Activated naive CD8-positive, alpha-beta T cell treated with anti-CD3 and anti-CD28 coated beads, Interleukin-2, amount 10 ng/mL, durations not matched to agents 7 days and 5 days (primary cell): ENCODE measurements around the gene PGAP6. TPM values are rescaled to one million over a fixed set of nuclear protein-coding genes. Genes with fewer than 3 reads are reported as not detected.
"Not testable (repeated sequence)": the region's sequence is repeated elsewhere in the genome, so short reads cannot be mapped to it uniquely, and the experiment has no call there.

ENCODE experiments used
- ATAC-seq: fragments of 150-1000 bp; cut with Tn5 transposase; one replicate; pipeline ENCODE4 v1.10.0; 2021; ENCODE audit warnings: low read depth, moderate library complexity
- POLR2A ChIA-PET: fragments of 350-600 bp; sonication (Branson Sonifier 250); formaldehyde crosslinking; loops from one replicate; lab custom pipeline; 2021; ENCODE audit warnings: antibody characterized with exemption; lab: Charles Lee
- DNase-seq: peaks from one replicate; pipeline ENCODE4 v3.0.0; 2021
- H3K27ac Mint-ChIP-seq: one replicate; pipeline ENCODE4 v1.8.0; 2022; ENCODE audit warnings: mild to moderate bottlenecking, mixed read lengths
- H3K27me3 Mint-ChIP-seq: one replicate; pipeline ENCODE4 v1.8.0; 2022; ENCODE audit warnings: mild to moderate bottlenecking, moderate library complexity, mixed read lengths
- H3K36me3 Mint-ChIP-seq: one replicate; pipeline ENCODE4 v1.8.0; 2021; ENCODE audit warnings: mild to moderate bottlenecking, mixed read lengths
- H3K4me1 Mint-ChIP-seq: one replicate; pipeline ENCODE4 v1.8.0; 2021; ENCODE audit warnings: mixed read lengths
- H3K4me3 Mint-ChIP-seq: one replicate; pipeline ENCODE4 v1.8.0; 2022; ENCODE audit warnings: mild to moderate bottlenecking, moderate library complexity, mixed read lengths
- H3K9me3 Mint-ChIP-seq: one replicate; pipeline ENCODE4 v1.8.0; 2021; ENCODE audit warnings: mixed read lengths
- total RNA-seq, 2 experiments: library from RNA; stranded (reverse); gene quantifications; one replicate each; pipeline ENCODE4 v1.2.3, GENCODE V29; 2021

Gene PGAP6
- total RNA-seq, 2 experiments from 2014 or later, result 58.9 to 59.0 TPM

GRCh38 chr16:379961-380761 lies 1.6 kb downstream of the PGAP6 start:
- ATAC-seq (no peak), DNase-seq (peak; percentile 37)
- Mint-ChIP-seq H3K36me3 (no peaks in the 10 kb centered on the region), H3K4me1 (peaks cover 9% of the 10 kb centered on the region), H3K27ac (peak overlapping the region; percentile 84), H3K9me3 (no peaks in the 10 kb centered on the region), H3K4me3 (peak overlapping the region; percentile 80), H3K27me3 (peaks cover 5% of the 10 kb centered on the region)
- POLR2A ChIA-PET, result interaction anchor here (0.6 to 4.6 kb wide), 3 partner anchors 9 to 146 kb away, joined by 3 to 27 read pairs (median 3); partner anchors contain the start of gene MRPL28

GRCh38 chr16:379183-379960 lies 2.4 kb downstream of the PGAP6 start:
- H3K36me3 Mint-ChIP-seq, result no peaks in the 10 kb centered on the region
- H3K27me3 Mint-ChIP-seq, result peaks cover 5% of the 10 kb centered on the region
- H3K27ac Mint-ChIP-seq, result peak overlapping the region; percentile 84
- H3K4me3 Mint-ChIP-seq, result peak overlapping the region; percentile 80
- H3K4me1 Mint-ChIP-seq, result peaks cover 9% of the 10 kb centered on the region
- POLR2A ChIA-PET, result interaction anchor here (0.6 to 4.6 kb wide), 3 partner anchors 8 to 147 kb away, joined by 3 to 27 read pairs (median 3); partner anchors contain the start of gene MRPL28
- ATAC-seq (no peak), DNase-seq (peak; percentile 36)
- no peaks in the 10 kb centered on the region for H3K9me3 Mint-ChIP-seq

GRCh38 chr16:378821-379182 lies 3.0 kb downstream of the PGAP6 start:
- peaks cover 5% of the 10 kb centered on the region for H3K27me3 Mint-ChIP-seq
- no peaks in the 10 kb centered on the region for H3K36me3 Mint-ChIP-seq
- no peak overlapping the region for H3K27ac Mint-ChIP-seq
- no peaks in the 10 kb centered on the region for H3K9me3 Mint-ChIP-seq
- no peak overlapping the region for H3K4me3 Mint-ChIP-seq
- DNase-seq, result no peak
- ATAC-seq, result no peak
- peaks cover 9% of the 10 kb centered on the region for H3K4me1 Mint-ChIP-seq
- POLR2A ChIA-PET, result interaction anchor here (4.6 kb wide), 1 partner anchor 8 kb away, joined by 27 read pairs; the partner anchor contains the start of gene MRPL28

GRCh38 chr16:378113-378820 lies 3.5 kb downstream of the PGAP6 start:
- H3K27ac Mint-ChIP-seq, DNase-seq, H3K27me3 Mint-ChIP-seq, H3K4me1 Mint-ChIP-seq, ATAC-seq, H3K4me3 Mint-ChIP-seq, H3K36me3 Mint-ChIP-seq, H3K9me3 Mint-ChIP-seq: not testable (repeated sequence)
- POLR2A ChIA-PET, result interaction anchor here (4.6 kb wide), 1 partner anchor 7 kb away, joined by 27 read pairs; the partner anchor contains the start of gene MRPL28

GRCh38 chr16:377419-377951 lies 4.3 kb downstream of the PGAP6 start:
- no peaks in the 10 kb centered on the region for H3K36me3 Mint-ChIP-seq
- no peak for DNase-seq
- H3K27ac Mint-ChIP-seq, result no peak overlapping the region
- H3K27me3 Mint-ChIP-seq, result no peaks in the 10 kb centered on the region
- no peaks in the 10 kb centered on the region for H3K9me3 Mint-ChIP-seq
- POLR2A ChIA-PET, result no interaction called here
- no peak overlapping the region for H3K4me3 Mint-ChIP-seq
- ATAC-seq, result no peak
- no peaks in the 10 kb centered on the region for H3K4me1 Mint-ChIP-seq

GRCh38 chr16:376817-377418 lies 4.9 kb downstream of the PGAP6 start:
- POLR2A ChIA-PET, result interaction anchor here (0.5 kb wide), 1 partner anchor 120 kb away, joined by 3 read pairs; no protein-coding TSS in a partner anchor
- H3K27me3 Mint-ChIP-seq, result no peaks in the 10 kb centered on the region
- no peak overlapping the region for H3K27ac Mint-ChIP-seq
- peaks cover under 1% of the 10 kb centered on the region for H3K36me3 Mint-ChIP-seq
- H3K9me3 Mint-ChIP-seq, result no peaks in the 10 kb centered on the region
- ATAC-seq, result no peak
- DNase-seq, result no peak
- no peaks in the 10 kb centered on the region for H3K4me1 Mint-ChIP-seq
- H3K4me3 Mint-ChIP-seq, result no peak overlapping the region

GRCh38 chr16:375927-376816 lies 5.6 kb downstream of the PGAP6 start:
- POLR2A ChIA-PET, result interaction anchor here (0.5 kb wide), 1 partner anchor 119 kb away, joined by 3 read pairs; no protein-coding TSS in a partner anchor
- Mint-ChIP-seq H3K4me1 (no peaks in the 10 kb centered on the region), H3K4me3 (no peak overlapping the region), H3K27ac (no peak overlapping the region), H3K36me3 (peaks cover 3% of the 10 kb centered on the region), H3K9me3 (no peaks in the 10 kb centered on the region), H3K27me3 (no peaks in the 10 kb centered on the region)
- ATAC-seq (no peak), DNase-seq (no peak)

- no peaks in the 10 kb centered on the region for H3K9me3 Mint-ChIP-seq
- POLR2A ChIA-PET, result no interaction called here
- peaks cover 6% of the 10 kb centered on the region for H3K36me3 Mint-ChIP-seq
- peaks cover 5% of the 10 kb centered on the region for H3K4me1 Mint-ChIP-seq
- H3K27ac Mint-ChIP-seq, result no peak overlapping the region
- no peaks in the 10 kb centered on the region for H3K27me3 Mint-ChIP-seq
- DNase-seq (no peak), ATAC-seq (no peak)
- H3K4me3 Mint-ChIP-seq, result no peak overlapping the region
These were observed 6.6 kb downstream of the PGAP6 start for GRCh38 chr16:375212-375611.

- no peak for DNase-seq
- H3K9me3 Mint-ChIP-seq, result no peaks in the 10 kb centered on the region
- peaks cover 6% of the 10 kb centered on the region for H3K36me3 Mint-ChIP-seq
These were observed 7.2 kb downstream of the PGAP6 start for GRCh38 chr16:374616-374926.

GRCh38 chr16:373848-374615 lies 7.7 kb downstream of the PGAP6 start:
- H3K27me3 Mint-ChIP-seq, result no peaks in the 10 kb centered on the region
- ATAC-seq, result no peak
- no peak for DNase-seq
- POLR2A ChIA-PET, result no interaction called here
- H3K4me3 Mint-ChIP-seq, result no peak overlapping the region
- H3K27ac Mint-ChIP-seq, result no peak overlapping the region
- H3K36me3 Mint-ChIP-seq, result peaks cover 6% of the 10 kb centered on the region
- peaks cover 5% of the 10 kb centered on the region for H3K4me1 Mint-ChIP-seq
- no peaks in the 10 kb centered on the region for H3K9me3 Mint-ChIP-seq

More at GRCh38 chr16:374616-374926, 7.2 kb downstream of the PGAP6 start:
- Mint-ChIP-seq H3K4me1 (peaks cover 5% of the 10 kb centered on the region), H3K27me3 (no peaks in the 10 kb centered on the region), H3K27ac (no peak overlapping the region), H3K4me3 (no peak overlapping the region)
- ATAC-seq, result no peak
- POLR2A ChIA-PET, result no interaction called here

GRCh38 chr16:373020-373598 lies 8.7 kb downstream of the PGAP6 start:
- H3K4me3 Mint-ChIP-seq, result no peak overlapping the region
- H3K4me1 Mint-ChIP-seq, result peaks cover 5% of the 10 kb centered on the region
- no peak overlapping the region for H3K27ac Mint-ChIP-seq

More at GRCh38 chr16:373020-373598, 8.7 kb downstream of the PGAP6 start:
- ATAC-seq (no peak), DNase-seq (no peak)
- Mint-ChIP-seq H3K36me3 (peaks cover 6% of the 10 kb centered on the region), H3K27me3 (no peaks in the 10 kb centered on the region), H3K9me3 (no peaks in the 10 kb centered on the region)
- POLR2A ChIA-PET, result no interaction called here
